Measurements from ENCODE around the gene NF2.
A peak's percentile ranks its signal among the peaks of the same experiment; 100 is the strongest.

NF2 gene

GRCh38 chr22:29722587-29722986 lies 119.2 kb downstream of the NF2 start:
- in situ Hi-C loops (cut with HindIII; ENCODE audit: low sequenced_read_pairs), result no loop called here
- H3K4me3 ChIP-seq (ENCODE audit: low read depth, low read length), result no peak overlapping the region
- TF ChIP-seq CTCF (IDR thresholded peaks at IDR 0.05; ENCODE audit: low read depth, low read length), result no peak
- no peak for DNase-seq (ENCODE audit: low read depth, low spot score)

DNA sequence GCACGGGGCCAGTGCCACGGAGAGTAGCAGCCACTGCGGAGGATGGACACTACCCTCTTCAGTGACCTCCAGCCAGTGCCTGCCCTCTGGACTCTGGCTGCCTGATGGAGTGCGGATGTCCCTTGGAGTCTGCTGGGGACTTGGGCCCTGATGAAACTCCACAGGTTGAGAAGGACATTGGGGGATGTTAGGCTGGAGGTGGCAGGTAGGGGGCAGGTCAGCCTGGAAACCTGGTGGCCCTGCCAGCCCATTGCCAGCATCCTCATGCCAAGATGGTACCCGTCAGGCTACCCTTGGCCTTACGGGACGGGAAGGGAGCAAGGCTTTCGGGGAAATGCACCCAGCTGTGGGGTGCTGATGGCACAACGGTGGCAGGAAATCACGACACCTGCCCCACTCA lies 120.3 kb downstream of the NF2 start:
- in situ Hi-C loops (cut with HindIII; ENCODE audit: low sequenced_read_pairs), result no loop called here
- no peak overlapping the region for H3K4me3 ChIP-seq (ENCODE audit: low read depth, low read length)
- TF ChIP-seq CTCF (IDR thresholded peaks at IDR 0.05; ENCODE audit: low read depth, low read length), result no peak
- no peak for DNase-seq (ENCODE audit: low read depth, low spot score)

DNA sequence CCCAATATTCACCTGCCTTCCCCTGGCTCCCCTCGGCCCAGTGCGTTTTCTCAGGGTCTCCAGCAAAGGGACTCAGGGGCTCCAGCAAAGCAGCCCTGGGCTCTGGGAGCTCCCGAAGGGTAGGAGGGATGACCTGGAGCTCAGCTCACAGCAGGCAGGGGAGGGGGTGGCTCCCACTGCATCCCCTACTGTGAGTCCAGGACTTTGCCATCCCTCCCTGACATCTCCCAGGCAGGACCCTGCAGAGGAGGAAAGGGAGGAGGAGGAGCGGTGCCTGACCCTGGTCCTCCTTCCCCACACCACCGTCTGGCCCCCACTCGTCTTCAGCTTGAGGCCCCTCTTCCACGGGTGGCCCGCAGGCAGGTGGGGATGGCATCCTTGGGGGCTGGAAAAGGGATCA lies 121.4 kb downstream of the NF2 start:
- in situ Hi-C loops (cut with HindIII; ENCODE audit: low sequenced_read_pairs), result no loop called here
- no peak for TF ChIP-seq CTCF (IDR thresholded peaks at IDR 0.05; ENCODE audit: low read depth, low read length)
- no peak overlapping the region for H3K4me3 ChIP-seq (ENCODE audit: low read depth, low read length)
- no peak for DNase-seq (ENCODE audit: low read depth, low spot score)

DNA sequence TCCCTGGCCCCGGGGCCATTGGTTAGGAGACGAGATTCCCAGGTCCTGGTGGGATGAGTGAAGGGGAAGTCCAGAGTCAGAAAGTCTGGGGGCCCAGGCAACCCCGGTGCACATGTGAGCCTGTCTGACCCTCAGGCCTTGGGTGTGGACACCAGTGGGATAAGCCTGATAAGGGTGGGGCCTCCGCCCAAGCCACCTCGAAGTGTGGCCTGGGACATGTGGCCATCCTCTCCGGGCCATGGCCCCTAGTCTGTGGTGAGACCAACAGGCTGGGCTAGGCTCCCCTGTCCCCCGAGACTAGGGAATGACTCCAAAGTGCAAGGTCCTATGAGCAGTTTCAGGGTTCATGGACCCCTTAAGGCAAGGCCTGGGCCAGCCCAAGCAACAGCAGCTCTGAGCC lies 122.7 kb downstream of the NF2 start:
- H3K4me3 ChIP-seq (ENCODE audit: low read depth, low read length), result no peak overlapping the region
- no peak for TF ChIP-seq CTCF (IDR thresholded peaks at IDR 0.05; ENCODE audit: low read depth, low read length)
- in situ Hi-C loops (cut with HindIII; ENCODE audit: low sequenced_read_pairs), result no loop called here
- no peak for DNase-seq (ENCODE audit: low read depth, low spot score)

GRCh38 chr22:29726512-29727130 lies 123.2 kb downstream of the NF2 start:
- in situ Hi-C loops (cut with HindIII; ENCODE audit: low sequenced_read_pairs), result no loop called here
- no peak overlapping the region for H3K4me3 ChIP-seq (ENCODE audit: low read depth, low read length)
- TF ChIP-seq CTCF (IDR thresholded peaks at IDR 0.05; ENCODE audit: low read depth, low read length), result peak; percentile 4
- DNase-seq (ENCODE audit: low read depth, low spot score), result no peak

- peak; percentile 54 for TF ChIP-seq CTCF (IDR thresholded peaks at IDR 0.05; ENCODE audit: low read depth, low read length)
- no peak for DNase-seq (ENCODE audit: low read depth, low spot score)
- in situ Hi-C loops (cut with HindIII; ENCODE audit: low sequenced_read_pairs), result no loop called here
- H3K4me3 ChIP-seq (ENCODE audit: low read depth, low read length), result no peak overlapping the region
Measured at GRCh38 chr22:29727131-29727523, 123.7 kb downstream of the NF2 start.

GRCh38 chr22:29729161-29729560 lies 125.7 kb downstream of the NF2 start:
- no peak for DNase-seq (ENCODE audit: low read depth, low spot score)
- in situ Hi-C loops (cut with HindIII; ENCODE audit: low sequenced_read_pairs), result no loop called here
- TF ChIP-seq CTCF (IDR thresholded peaks at IDR 0.05; ENCODE audit: low read depth, low read length), result no peak
- H3K4me3 ChIP-seq (ENCODE audit: low read depth, low read length), result no peak overlapping the region

All from astrocyte of the spinal cord (primary cell).